ENCODE results near the gene SH3BGRL2.

SH3BGRL2 gene

GRCh38 chr6:79665725-79666551 lies 34.8 kb downstream of the SH3BGRL2 start:
- H3K27me3 ChIP-seq (ENCODE audit: control insufficient read depth, insufficient read depth, low read length): no peaks in the 10 kb centered on the region
- H3K9me3 ChIP-seq (ENCODE audit: control insufficient read depth, low read length): no peaks in the 10 kb centered on the region
- no peak for TF ChIP-seq CTCF (IDR thresholded peaks at IDR 0.05)

GRCh38 chr6:79666634-79667033 lies 35.5 kb downstream of the SH3BGRL2 start:
- no peaks in the 10 kb centered on the region for H3K9me3 ChIP-seq (ENCODE audit: control insufficient read depth, low read length)
- no peak overlapping the region for H3K4me2 ChIP-seq (ENCODE audit: low read length)
- H3K27me3 ChIP-seq (ENCODE audit: control insufficient read depth, insufficient read depth, low read length): no peaks in the 10 kb centered on the region
- H3K27ac ChIP-seq: peak overlapping the region; percentile 12
- H3K4me3 ChIP-seq (ENCODE audit: low read depth, low read length): no peak overlapping the region
- no peaks in the 10 kb centered on the region for H3K36me3 ChIP-seq (ENCODE audit: control insufficient read depth, insufficient read depth, low read length)
- peaks cover 17% of the 10 kb centered on the region for H3K4me1 ChIP-seq
- H3K79me2 ChIP-seq: peaks cover 7% of the 10 kb centered on the region
- no peak overlapping the region for H2AFZ ChIP-seq
- no peak for TF ChIP-seq CTCF (IDR thresholded peaks at IDR 0.05)
- no peak overlapping the region for H3K9ac ChIP-seq

More at GRCh38 chr6:79665725-79666551, 34.8 kb downstream of the SH3BGRL2 start:
- Histone ChIP-seq H2AFZ (no peak overlapping the region), H3K27ac (peak overlapping the region; percentile 12), H3K36me3 (ENCODE audit: control insufficient read depth, insufficient read depth, low read length) (no peaks in the 10 kb centered on the region), H3K4me1 (peaks cover 10% of the 10 kb centered on the region), H3K4me2 (ENCODE audit: low read length) (no peak overlapping the region), H3K9ac (no peak overlapping the region), H3K79me2 (peaks cover 7% of the 10 kb centered on the region), H3K4me3 (ENCODE audit: low read depth, low read length) (no peak overlapping the region)

GRCh38 chr6:79668381-79668780 lies 37.3 kb downstream of the SH3BGRL2 start:
- Histone ChIP-seq H3K27ac (no peak overlapping the region), H3K27me3 (ENCODE audit: control insufficient read depth, insufficient read depth, low read length) (no peaks in the 10 kb centered on the region), H3K4me3 (ENCODE audit: low read depth, low read length) (no peak overlapping the region), H3K4me2 (ENCODE audit: low read length) (no peak overlapping the region), H3K4me1 (peaks cover 29% of the 10 kb centered on the region), H2AFZ (no peak overlapping the region), H3K9me3 (ENCODE audit: control insufficient read depth, low read length) (no peaks in the 10 kb centered on the region), H3K9ac (no peak overlapping the region), H3K36me3 (ENCODE audit: control insufficient read depth, insufficient read depth, low read length) (no peaks in the 10 kb centered on the region), H3K79me2 (peaks cover 3% of the 10 kb centered on the region)
- TF ChIP-seq CTCF (IDR thresholded peaks at IDR 0.05): no peak

- H3K4me1 ChIP-seq: peaks cover 29% of the 10 kb centered on the region
- no peak overlapping the region for H3K4me2 ChIP-seq (ENCODE audit: low read length)
- H3K9ac ChIP-seq: no peak overlapping the region
- H3K9me3 ChIP-seq (ENCODE audit: control insufficient read depth, low read length): no peaks in the 10 kb centered on the region
- H3K27me3 ChIP-seq (ENCODE audit: control insufficient read depth, insufficient read depth, low read length): no peaks in the 10 kb centered on the region
- no peak overlapping the region for H3K4me3 ChIP-seq (ENCODE audit: low read depth, low read length)
- H3K36me3 ChIP-seq (ENCODE audit: control insufficient read depth, insufficient read depth, low read length): no peaks in the 10 kb centered on the region
- H2AFZ ChIP-seq: no peak overlapping the region
- peaks cover 3% of the 10 kb centered on the region for H3K79me2 ChIP-seq
- no peak for TF ChIP-seq CTCF (IDR thresholded peaks at IDR 0.05)
- H3K27ac ChIP-seq: peak overlapping the region; percentile 1
Observed at GRCh38 chr6:79669766-79670165, 38.6 kb downstream of the SH3BGRL2 start.

GRCh38 chr6:79670789-79671188 lies 39.7 kb downstream of the SH3BGRL2 start:
- H3K9ac ChIP-seq: no peak overlapping the region
- H3K4me2 ChIP-seq (ENCODE audit: low read length): no peak overlapping the region
- no peaks in the 10 kb centered on the region for H3K9me3 ChIP-seq (ENCODE audit: control insufficient read depth, low read length)
- peak overlapping the region; percentile 88 for H3K27ac ChIP-seq
- peak overlapping the region; percentile 3 for H2AFZ ChIP-seq
- peaks cover 3% of the 10 kb centered on the region for H3K79me2 ChIP-seq
- TF ChIP-seq CTCF (IDR thresholded peaks at IDR 0.05): no peak
- H3K4me3 ChIP-seq (ENCODE audit: low read depth, low read length): no peak overlapping the region
- no peaks in the 10 kb centered on the region for H3K27me3 ChIP-seq (ENCODE audit: control insufficient read depth, insufficient read depth, low read length)
- H3K36me3 ChIP-seq (ENCODE audit: control insufficient read depth, insufficient read depth, low read length): no peaks in the 10 kb centered on the region
- peaks cover 29% of the 10 kb centered on the region for H3K4me1 ChIP-seq
